ENCODE results near the gene OR4E2. TPM values are rescaled to one million over a fixed set of nuclear protein-coding genes. Genes with fewer than 3 reads are reported as not detected.

OR4E2 gene
- total RNA-seq, 2 donors from 2014 or later = not detected

DNA sequence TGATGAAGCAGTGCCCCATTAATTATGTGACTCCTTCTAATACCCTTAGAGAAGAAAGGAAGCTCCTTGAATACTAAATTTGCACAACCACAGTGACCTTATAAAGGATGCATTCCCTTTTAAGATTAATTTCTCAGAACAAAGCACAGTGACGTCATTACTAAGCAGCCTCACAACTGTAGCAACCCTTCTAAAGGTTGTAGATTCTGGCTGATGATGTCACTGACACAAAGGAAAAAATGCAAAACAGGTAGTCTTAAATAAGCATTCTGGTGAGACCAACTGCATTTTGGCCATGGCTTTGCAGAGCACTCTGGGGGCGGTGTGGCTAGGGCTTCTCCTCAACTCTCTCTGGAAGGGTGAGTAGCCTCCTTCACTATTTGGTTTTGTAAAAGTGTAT, 58.4 kb downstream of the OR4E2 start:
- TF ChIP-seq, protein P1, sequence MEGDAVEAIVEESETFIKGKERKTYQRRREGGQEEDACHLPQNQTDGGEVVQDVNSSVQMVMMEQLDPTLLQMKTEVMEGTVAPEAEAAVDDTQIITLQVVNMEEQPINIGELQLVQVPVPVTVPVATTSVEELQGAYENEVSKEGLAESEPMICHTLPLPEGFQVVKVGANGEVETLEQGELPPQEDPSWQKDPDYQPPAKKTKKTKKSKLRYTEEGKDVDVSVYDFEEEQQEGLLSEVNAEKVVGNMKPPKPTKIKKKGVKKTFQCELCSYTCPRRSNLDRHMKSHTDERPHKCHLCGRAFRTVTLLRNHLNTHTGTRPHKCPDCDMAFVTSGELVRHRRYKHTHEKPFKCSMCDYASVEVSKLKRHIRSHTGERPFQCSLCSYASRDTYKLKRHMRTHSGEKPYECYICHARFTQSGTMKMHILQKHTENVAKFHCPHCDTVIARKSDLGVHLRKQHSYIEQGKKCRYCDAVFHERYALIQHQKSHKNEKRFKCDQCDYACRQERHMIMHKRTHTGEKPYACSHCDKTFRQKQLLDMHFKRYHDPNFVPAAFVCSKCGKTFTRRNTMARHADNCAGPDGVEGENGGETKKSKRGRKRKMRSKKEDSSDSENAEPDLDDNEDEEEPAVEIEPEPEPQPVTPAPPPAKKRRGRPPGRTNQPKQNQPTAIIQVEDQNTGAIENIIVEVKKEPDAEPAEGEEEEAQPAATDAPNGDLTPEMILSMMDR (IDR thresholded peaks at IDR 0.05) = no peak
- H3K4me3 ChIP-seq = no peak overlapping the region
- no peak overlapping the region for H3K27ac ChIP-seq
- H3K9me3 ChIP-seq = no peaks in the 10 kb centered on the region
- DNase-seq (ENCODE audit: low spot score) = no peak
- H3K27me3 ChIP-seq = no peaks in the 10 kb centered on the region
- H3K4me1 ChIP-seq = no peaks in the 10 kb centered on the region
- no peaks in the 10 kb centered on the region for H3K36me3 ChIP-seq

DNA sequence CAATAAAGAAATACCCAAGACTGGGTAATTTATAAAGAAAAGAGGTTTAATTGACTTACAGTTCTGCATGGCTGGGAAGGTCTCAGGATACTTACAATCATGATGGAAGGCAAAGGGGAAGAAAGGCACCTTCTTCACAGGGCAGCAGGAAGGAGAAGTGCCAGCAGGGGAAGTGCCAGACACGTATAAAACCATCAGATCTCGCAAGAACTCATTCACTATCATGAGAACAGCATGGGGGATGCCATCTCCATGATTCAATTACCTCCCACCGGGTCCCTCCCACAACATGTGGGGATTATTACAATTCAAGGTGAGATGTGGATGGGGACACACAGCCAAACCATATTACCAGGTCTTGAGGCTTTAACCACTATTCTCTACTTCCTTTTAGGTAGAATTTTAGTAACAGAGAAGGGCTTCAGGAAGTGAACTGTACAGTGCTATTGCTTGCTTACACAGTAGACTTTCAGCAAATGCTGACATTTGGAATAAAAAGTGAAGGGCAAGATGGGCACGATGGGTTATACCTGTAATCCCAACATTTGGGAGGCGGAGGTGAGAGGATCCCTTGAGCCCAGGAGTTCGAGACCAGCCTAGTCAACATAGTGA, 60.8 kb downstream of the OR4E2 start:
- TF ChIP-seq, protein P1 (IDR thresholded peaks at IDR 0.05) = no peak
- Histone ChIP-seq H3K27ac (no peak overlapping the region), H3K4me3 (no peak overlapping the region), H3K9me3 (no peaks in the 10 kb centered on the region), H3K27me3 (no peaks in the 10 kb centered on the region), H3K4me1 (no peaks in the 10 kb centered on the region), H3K36me3 (no peaks in the 10 kb centered on the region)
- DNase-seq (ENCODE audit: low spot score) = no peak

Other genes starting within 250 kb of the OR4E2 start
- 10 to 100 TPM; 31.9 to 39.1 TPM for gene CHD8, start 197.7 kb upstream of the OR4E2 start, total RNA-seq
- gene RAB2B, start 176.9 kb upstream of the OR4E2 start, total RNA-seq = 10 to 100 TPM; 11.8 to 22.2 TPM
- 10 to 100 TPM; 40.2 to 40.3 TPM for gene TOX4, start 176.6 kb upstream of the OR4E2 start, total RNA-seq
- gene METTL3, start 142.5 kb upstream of the OR4E2 start, total RNA-seq = 10 to 100 TPM; 25.1 to 27.4 TPM
- 10 to 100 TPM in 1 of 2 donors, 1 to 10 TPM in 1; 4.9 to 15.7 TPM for gene SALL2, start 127.5 kb upstream of the OR4E2 start, total RNA-seq
- not detected for gene OR10G3, start 73.8 kb upstream of the OR4E2 start, total RNA-seq
- not detected for gene OR10G2, start 18.9 kb upstream of the OR4E2 start, total RNA-seq
- not detected for gene OR4E1, start 20.0 kb downstream of the OR4E2 start, total RNA-seq

Data from right atrium auricular region (tissue), 2 donors.